CD4-positive, alpha-beta T cell treated with Interleukin-6 at 100 ng/mL for 8 hours (primary cell): ENCODE results near the gene RELN.
A peak's percentile ranks its signal among the peaks of the same experiment; 100 is the strongest.
"Not testable (repeated sequence)": the region's sequence is repeated elsewhere in the genome, so short reads cannot be mapped to it uniquely, and the experiment has no call there.

Source experiments
- DNase-seq: peaks from one replicate; pipeline ENCODE4 v3.0.0-alpha.2; 2020; ENCODE audit warnings: mixed read lengths, low spot score

Gene RELN

GRCh38 chr7:103833401-103833800 lies 156.1 kb downstream of the RELN start:
- no peak for DNase-seq

- no peak for DNase-seq
Observed at GRCh38 chr7:103832438-103832837, 157.0 kb downstream of the RELN start.

GRCh38 chr7:103824251-103824650 lies 165.2 kb downstream of the RELN start:
- no peak for DNase-seq

GRCh38 chr7:103823084-103823483 lies 166.4 kb downstream of the RELN start:
- no peak for DNase-seq

- DNase-seq: no peak
Observed at GRCh38 chr7:103821092-103821491, 168.4 kb downstream of the RELN start.

GRCh38 chr7:103815972-103816371 lies 173.5 kb downstream of the RELN start:
- DNase-seq: not testable (repeated sequence)

GRCh38 chr7:103813970-103814369 lies 175.5 kb downstream of the RELN start:
- no peak for DNase-seq

GRCh38 chr7:103811997-103812396 lies 177.5 kb downstream of the RELN start:
- DNase-seq: peak; percentile 5

GRCh38 chr7:103811290-103811689 lies 178.2 kb downstream of the RELN start:
- DNase-seq: no peak

GRCh38 chr7:103810112-103810744 lies 179.2 kb downstream of the RELN start:
- no peak for DNase-seq

- DNase-seq: no peak
Observed at GRCh38 chr7:103809229-103809994, 180.0 kb downstream of the RELN start.

GRCh38 chr7:103805346-103805745 lies 184.1 kb downstream of the RELN start:
- DNase-seq: no peak

GRCh38 chr7:103803631-103804030 lies 185.8 kb downstream of the RELN start:
- no peak for DNase-seq

- no peak for DNase-seq
Observed at GRCh38 chr7:103799298-103799697, 190.2 kb downstream of the RELN start.

GRCh38 chr7:103797647-103798307 lies 191.7 kb downstream of the RELN start:
- no peak for DNase-seq

GRCh38 chr7:103796327-103796962 lies 193.0 kb downstream of the RELN start:
- no peak for DNase-seq

GRCh38 chr7:103795787-103796186 lies 193.7 kb downstream of the RELN start:
- no peak for DNase-seq

- no peak for DNase-seq
Observed at GRCh38 chr7:103795107-103795506, 194.4 kb downstream of the RELN start.

- DNase-seq: no peak
Observed at GRCh38 chr7:103794424-103794823, 195.0 kb downstream of the RELN start.

GRCh38 chr7:103793614-103794013 lies 195.8 kb downstream of the RELN start:
- DNase-seq: no peak

GRCh38 chr7:103791894-103792293 lies 197.6 kb downstream of the RELN start:
- DNase-seq: no peak

GRCh38 chr7:103787041-103787440 lies 202.4 kb downstream of the RELN start:
- DNase-seq: not testable (repeated sequence)
